Endothelial cell of umbilical vein (primary cell): ENCODE data around the gene C16orf90.

Experiments
- EZH2 ChIP-seq: IDR thresholded peaks from 2 replicates; pipeline ENCODE4 v1.6.1; 2012; ENCODE audit warnings: borderline replicate concordance, low read depth, mild to moderate bottlenecking, moderate library complexity, low read length, inconsistent platforms; ENCODE audit not compliant: severe bottlenecking
- FOS ChIP-seq: IDR thresholded peaks from 2 replicates; pipeline ENCODE4 v1.6.1; 2011; ENCODE audit warnings: mild to moderate bottlenecking, low read length, moderate library complexity, borderline replicate concordance; ENCODE audit not compliant: insufficient read depth
- GATA2 ChIP-seq: IDR thresholded peaks from 2 replicates; pipeline ENCODE4 v1.7.0; 2011; ENCODE audit warnings: low read depth, mild to moderate bottlenecking, moderate library complexity, mixed read lengths, low read length; ENCODE audit not compliant: insufficient read length, insufficient read depth
- JUN ChIP-seq: IDR thresholded peaks from 2 replicates; pipeline ENCODE4 v1.6.1; 2011; ENCODE audit warnings: borderline replicate concordance, low read depth; ENCODE audit not compliant: insufficient read length, insufficient read depth
- MYC ChIP-seq: IDR thresholded peaks from one replicate; pipeline ENCODE4 v1.6.1; 2011; ENCODE audit warnings: mild to moderate bottlenecking, low read depth, low read length
- POLR2A ChIP-seq: IDR thresholded peaks from 2 replicates; pipeline ENCODE4 v1.6.1; 2012; ENCODE audit warnings: low read depth, mild to moderate bottlenecking, control low read depth, low read length
- POLR2AphosphoS5 ChIP-seq: IDR thresholded peaks from 2 replicates; pipeline ENCODE4 v1.6.1; 2012; ENCODE audit warnings: low read depth, mild to moderate bottlenecking, control low read depth, low read length, moderate library complexity; ENCODE audit not compliant: insufficient read depth
- TF ChIP-seq, protein P1 (sequence below), 2 donors: IDR thresholded peaks; 1 replicate in 1 of 2; 2 replicates in 1 of 2; pipeline ENCODE4 v1.5.1; 2011; ENCODE audit warnings: low read length in 2 of 2, mild to moderate bottlenecking in 2 of 2, moderate library complexity in 2 of 2, control low read depth in 1 of 2, inconsistent platforms in 1 of 2, low read depth in 1 of 2; ENCODE audit not compliant: insufficient read depth in 1 of 2; ENCODE audit errors: extremely low read depth in 1 of 2
- TF ChIP-seq, protein P2 (sequence below): IDR thresholded peaks from 2 replicates; pipeline ENCODE4 v1.6.1; 2011; ENCODE audit not compliant: insufficient read depth, insufficient read length

DNA sequence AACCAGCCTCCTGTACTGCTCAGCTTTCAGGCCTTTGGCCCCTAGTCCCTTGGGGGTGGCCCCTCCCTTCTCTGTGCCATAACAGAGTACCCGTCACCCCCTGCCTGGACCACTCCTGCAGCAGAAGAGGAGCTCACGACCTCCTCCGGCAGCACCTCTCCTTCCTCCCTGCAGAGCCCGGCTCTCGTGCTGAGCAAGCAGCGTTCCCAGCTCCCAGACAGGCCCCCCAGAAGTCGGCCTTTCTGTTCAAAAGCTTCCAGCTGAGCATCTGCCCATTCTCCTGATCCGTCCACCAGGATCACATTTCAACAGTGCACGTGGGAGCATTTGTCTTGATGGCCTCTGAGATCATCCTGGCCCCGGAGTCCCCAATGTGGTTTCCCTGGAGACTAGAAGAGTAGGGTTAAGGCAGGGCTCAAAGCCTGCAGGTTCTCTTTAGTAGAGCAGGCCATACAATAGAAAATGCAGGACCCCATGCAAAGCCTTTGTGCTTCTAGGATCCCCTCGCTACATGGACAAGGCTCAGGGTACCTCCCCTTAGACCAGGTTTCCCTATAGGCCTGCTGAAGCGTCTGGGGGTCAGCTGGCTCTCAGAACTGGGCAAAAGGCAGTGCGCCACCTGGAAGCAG is 46.4 kb upstream of the C16orf90 start:
- TF ChIP-seq EZH2 = no peak
- TF ChIP-seq, protein P1, sequence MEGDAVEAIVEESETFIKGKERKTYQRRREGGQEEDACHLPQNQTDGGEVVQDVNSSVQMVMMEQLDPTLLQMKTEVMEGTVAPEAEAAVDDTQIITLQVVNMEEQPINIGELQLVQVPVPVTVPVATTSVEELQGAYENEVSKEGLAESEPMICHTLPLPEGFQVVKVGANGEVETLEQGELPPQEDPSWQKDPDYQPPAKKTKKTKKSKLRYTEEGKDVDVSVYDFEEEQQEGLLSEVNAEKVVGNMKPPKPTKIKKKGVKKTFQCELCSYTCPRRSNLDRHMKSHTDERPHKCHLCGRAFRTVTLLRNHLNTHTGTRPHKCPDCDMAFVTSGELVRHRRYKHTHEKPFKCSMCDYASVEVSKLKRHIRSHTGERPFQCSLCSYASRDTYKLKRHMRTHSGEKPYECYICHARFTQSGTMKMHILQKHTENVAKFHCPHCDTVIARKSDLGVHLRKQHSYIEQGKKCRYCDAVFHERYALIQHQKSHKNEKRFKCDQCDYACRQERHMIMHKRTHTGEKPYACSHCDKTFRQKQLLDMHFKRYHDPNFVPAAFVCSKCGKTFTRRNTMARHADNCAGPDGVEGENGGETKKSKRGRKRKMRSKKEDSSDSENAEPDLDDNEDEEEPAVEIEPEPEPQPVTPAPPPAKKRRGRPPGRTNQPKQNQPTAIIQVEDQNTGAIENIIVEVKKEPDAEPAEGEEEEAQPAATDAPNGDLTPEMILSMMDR (IDR thresholded peaks at IDR 0.05; ENCODE audit: extremely low read depth in 1 of 2, insufficient read depth in 1 of 2, low read depth in 1 of 2, low read length in 2 of 2) = no peak
- no peak for TF ChIP-seq POLR2AphosphoS5
- TF ChIP-seq MYC = no peak
- TF ChIP-seq, protein P2, sequence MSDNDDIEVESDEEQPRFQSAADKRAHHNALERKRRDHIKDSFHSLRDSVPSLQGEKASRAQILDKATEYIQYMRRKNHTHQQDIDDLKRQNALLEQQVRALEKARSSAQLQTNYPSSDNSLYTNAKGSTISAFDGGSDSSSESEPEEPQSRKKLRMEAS = no peak
- no peak for TF ChIP-seq POLR2A
- TF ChIP-seq FOS = no peak
- TF ChIP-seq GATA2 = no peak
- TF ChIP-seq JUN = no peak
